Ishikawa (cell line): ENCODE data around the gene ADARB1.

Experiments
- EGR1 ChIP-seq: IDR thresholded peaks from 2 replicates; pipeline ENCODE4 v1.6.1; 2012
- NFIC ChIP-seq: IDR thresholded peaks from 2 replicates; pipeline ENCODE4 v1.6.1; 2012
- REST ChIP-seq: IDR thresholded peaks from 2 replicates; pipeline ENCODE4 v1.6.1; 2012; ENCODE audit warnings: low read depth, mild to moderate bottlenecking
- USF1 ChIP-seq: IDR thresholded peaks from 2 replicates; pipeline ENCODE4 v1.6.1; 2012
- ZBTB7A ChIP-seq: IDR thresholded peaks from 2 replicates; pipeline ENCODE4 v1.6.1; 2012; ENCODE audit warnings: low read depth

GRCh38 chr21:45139473-45139872 lies 65.1 kb downstream of the ADARB1 start:
- TF ChIP-seq REST: no peak
- TF ChIP-seq ZBTB7A: no peak
- TF ChIP-seq EGR1: no peak
- TF ChIP-seq NFIC: no peak
- no peak for TF ChIP-seq USF1
